ENCODE data around the gene RAB11FIP4.

RAB11FIP4 gene

DNA sequence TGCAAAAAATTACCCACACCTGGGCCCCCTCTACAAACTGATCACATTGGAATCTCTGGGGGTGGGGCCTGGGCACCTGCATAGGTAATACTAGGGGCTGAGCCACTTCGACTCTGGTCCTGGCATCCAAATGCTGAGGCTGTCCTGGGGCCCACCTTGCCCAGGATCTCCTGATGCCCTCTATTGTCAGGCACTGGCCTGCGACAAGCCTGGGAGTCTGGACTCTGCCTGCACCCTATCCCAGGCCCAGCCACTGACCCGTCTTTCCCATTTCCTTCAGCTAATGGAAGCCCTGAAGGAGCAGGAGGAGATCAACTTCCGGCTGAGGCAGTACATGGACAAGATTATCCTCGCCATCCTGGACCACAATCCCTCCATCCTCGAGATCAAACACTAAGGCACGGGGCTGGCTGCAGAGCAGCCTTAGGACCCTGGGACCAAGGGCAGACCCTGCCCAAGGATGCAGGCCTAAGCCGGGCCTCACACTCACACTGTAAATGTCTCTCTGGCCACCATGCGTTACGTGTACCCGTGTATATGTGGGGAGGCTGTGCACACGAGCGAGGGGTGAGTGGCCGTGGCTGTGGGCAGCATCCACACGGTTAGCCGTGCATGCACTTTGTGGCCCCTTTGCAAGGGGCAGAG is 140.0 kb downstream of the RAB11FIP4 start:
- DNase-seq (ENCODE audit: low spot score in 2 of 2): no peak
- Mint-ChIP-seq H3K4me3 (no peak overlapping the region), H3K4me1 (peaks cover 16% of the 10 kb centered on the region), H3K27ac (no peak overlapping the region), H3K9me3 (no peaks in the 10 kb centered on the region), H3K36me3 (peaks cover 54% of the 10 kb centered on the region)
- ATAC-seq: no peak

DNA sequence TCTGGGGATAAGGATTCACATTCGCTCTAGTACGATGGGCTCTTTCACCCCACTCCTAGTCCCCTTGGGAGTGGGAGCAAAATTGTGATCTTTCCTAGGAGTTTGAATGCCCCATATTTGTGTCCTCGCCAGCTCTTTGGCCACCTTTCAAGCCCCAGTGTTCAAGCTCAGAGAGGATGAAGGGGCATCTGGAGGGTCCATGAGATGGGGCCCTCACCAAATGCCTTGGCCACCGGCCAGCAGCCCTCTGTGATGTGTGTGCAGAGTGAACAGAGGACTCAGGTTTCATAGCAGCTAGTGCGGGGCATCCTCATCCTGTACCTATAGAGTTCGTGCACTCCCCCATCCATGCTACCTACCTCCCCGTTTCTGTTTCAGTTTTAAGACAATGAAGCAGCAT is 140.6 kb downstream of the RAB11FIP4 start:
- ATAC-seq (no peak), DNase-seq (ENCODE audit: low spot score in 2 of 2) (no peak)
- Mint-ChIP-seq H3K27ac (no peak overlapping the region), H3K4me1 (peaks cover 19% of the 10 kb centered on the region), H3K9me3 (no peaks in the 10 kb centered on the region), H3K4me3 (no peak overlapping the region), H3K36me3 (peaks cover 48% of the 10 kb centered on the region)

DNA sequence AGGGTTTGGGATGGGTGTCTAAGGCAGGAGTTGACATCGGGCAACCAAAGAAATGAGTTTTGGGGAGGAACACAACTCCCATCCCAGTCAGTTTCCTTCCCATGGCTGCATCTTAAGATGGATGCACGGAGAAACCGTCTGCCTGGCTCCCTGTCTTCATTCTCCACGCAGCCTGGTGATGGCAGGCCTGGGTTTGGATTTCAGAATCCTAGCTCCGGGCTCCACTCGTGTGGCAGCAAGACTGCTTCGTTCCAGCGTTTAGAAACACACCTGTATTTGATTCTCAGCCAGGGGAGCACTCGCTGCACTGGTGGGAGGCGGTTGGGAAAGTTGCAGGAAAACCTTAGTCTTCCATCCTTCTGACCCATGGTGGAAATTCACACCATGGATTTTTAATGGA is 141.1 kb downstream of the RAB11FIP4 start:
- Mint-ChIP-seq H3K4me3 (no peak overlapping the region), H3K9me3 (no peaks in the 10 kb centered on the region), H3K36me3 (peaks cover 44% of the 10 kb centered on the region), H3K27ac (peak overlapping the region; percentile 24), H3K4me1 (peaks cover 22% of the 10 kb centered on the region)
- no peak for ATAC-seq
- no peak for DNase-seq (ENCODE audit: low spot score in 2 of 2)

DNA sequence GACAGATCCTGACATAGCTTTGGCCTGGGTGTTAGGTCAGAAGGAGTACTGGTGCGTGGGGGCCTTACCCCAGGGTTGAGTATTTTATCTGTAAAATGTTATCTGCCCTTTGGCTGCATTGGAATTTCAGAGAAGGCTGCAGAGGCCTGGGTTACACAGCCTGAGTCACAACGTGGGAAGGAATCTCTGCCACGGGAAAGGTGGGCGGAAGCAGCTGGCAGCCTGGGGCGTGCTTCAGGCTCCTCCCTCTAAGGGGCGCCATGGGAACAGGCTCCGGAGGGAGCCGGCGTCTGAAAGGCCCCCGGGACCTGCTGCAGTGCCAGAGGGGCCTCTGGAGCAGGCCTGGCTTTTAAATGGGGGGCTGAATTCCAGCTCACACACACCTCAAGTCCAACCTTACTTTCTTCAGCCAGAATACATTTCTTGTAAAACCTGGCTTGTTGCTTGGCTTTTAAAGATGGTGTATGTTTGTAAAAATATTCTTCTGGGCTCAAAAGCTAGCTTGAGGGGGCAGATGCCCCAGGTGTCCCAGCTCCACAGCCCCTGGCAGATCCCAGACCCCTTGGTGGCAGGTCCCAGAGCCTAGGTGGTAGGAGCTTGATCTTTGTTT is 142.2 kb downstream of the RAB11FIP4 start:
- H3K4me1 Mint-ChIP-seq: peaks cover 22% of the 10 kb centered on the region
- peak overlapping the region; percentile 24 for H3K27ac Mint-ChIP-seq
- H3K9me3 Mint-ChIP-seq: no peaks in the 10 kb centered on the region
- H3K36me3 Mint-ChIP-seq: peaks cover 32% of the 10 kb centered on the region
- DNase-seq (ENCODE audit: low spot score in 2 of 2) (no peak), ATAC-seq (peak; percentile 51)
- H3K4me3 Mint-ChIP-seq: no peak overlapping the region

DNA sequence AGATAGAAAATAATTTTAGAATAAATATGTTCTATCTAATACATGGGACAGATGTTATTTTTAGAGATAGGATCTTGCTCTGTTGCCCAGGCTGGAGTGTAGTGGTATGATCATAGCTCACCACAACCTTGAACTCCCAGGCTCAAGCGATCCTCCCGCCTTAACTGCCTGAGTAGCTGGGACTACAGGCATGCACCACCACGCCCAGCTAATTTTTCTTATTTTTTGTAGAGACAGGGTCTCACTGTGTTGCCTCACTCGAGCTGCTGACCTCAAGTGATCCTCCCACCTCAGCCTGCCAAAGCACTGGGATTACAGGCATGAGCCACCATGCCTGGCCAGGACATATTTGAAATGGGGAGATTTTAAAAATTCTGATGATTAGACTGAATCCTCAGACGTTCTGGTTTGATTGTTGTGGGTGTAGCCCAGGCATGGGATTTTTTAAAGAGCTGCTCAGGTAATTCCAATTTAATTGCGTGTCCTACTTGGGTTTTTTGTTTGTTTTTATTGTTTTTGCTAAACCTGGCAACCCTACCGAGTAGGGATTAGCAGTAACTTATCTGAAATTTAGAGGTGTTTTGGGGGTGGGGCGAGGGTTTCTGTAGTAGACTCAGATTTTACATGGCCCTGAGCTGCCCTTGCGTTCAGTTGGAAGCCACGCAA is 142.9 kb downstream of the RAB11FIP4 start:
- H3K9me3 Mint-ChIP-seq: no peaks in the 10 kb centered on the region
- H3K27ac Mint-ChIP-seq: no peak overlapping the region
- no peak overlapping the region for H3K4me3 Mint-ChIP-seq
- ATAC-seq (no peak), DNase-seq (ENCODE audit: low spot score in 2 of 2) (no peak)
- peaks cover 25% of the 10 kb centered on the region for H3K36me3 Mint-ChIP-seq
- peaks cover 22% of the 10 kb centered on the region for H3K4me1 Mint-ChIP-seq

DNA sequence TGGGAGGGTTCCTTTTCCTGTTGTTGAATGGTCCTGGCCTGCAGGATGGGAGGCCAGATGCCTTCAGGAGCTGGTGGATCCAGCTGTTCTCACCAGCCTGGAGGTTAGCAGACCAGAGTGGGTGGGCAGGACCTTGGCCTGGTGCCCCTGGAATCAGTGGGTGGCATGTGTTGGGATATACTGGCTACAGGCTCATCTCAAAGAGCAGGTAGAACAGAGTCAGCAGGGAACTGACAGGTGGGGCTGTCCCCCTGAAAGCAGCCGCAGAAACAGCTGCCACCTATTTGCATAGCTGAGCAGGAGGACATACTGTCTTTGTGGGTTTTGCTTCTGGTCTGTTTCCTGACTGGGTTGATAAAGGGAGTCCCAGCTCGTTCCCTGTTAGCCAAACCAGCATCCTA is 144.1 kb downstream of the RAB11FIP4 start:
- H3K36me3 Mint-ChIP-seq: peaks cover 16% of the 10 kb centered on the region
- H3K27ac Mint-ChIP-seq: no peak overlapping the region
- H3K4me1 Mint-ChIP-seq: peaks cover 29% of the 10 kb centered on the region
- ATAC-seq (peak; percentile 75), DNase-seq (ENCODE audit: low spot score in 2 of 2) (no peak)
- H3K9me3 Mint-ChIP-seq: no peaks in the 10 kb centered on the region
- no peak overlapping the region for H3K4me3 Mint-ChIP-seq

DNA sequence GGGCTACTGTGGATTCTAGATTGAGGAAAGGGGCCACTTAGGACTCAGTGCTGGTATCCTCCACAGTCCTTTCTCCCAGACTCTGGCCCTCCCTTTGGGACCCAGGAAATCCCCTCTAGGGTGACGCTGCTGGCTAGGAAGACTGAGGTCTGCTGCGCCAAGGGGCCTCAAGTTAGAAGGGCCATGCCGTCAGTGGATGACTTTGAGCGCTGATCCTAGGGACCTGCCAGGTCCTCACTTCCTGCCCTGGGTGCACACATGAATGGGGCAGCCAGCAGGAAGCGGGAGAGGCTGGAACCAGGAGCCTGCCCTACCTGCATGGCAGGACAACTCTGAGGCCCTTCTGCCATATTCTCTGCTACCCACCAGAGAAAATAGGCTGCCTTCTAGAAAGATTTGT is 145.0 kb downstream of the RAB11FIP4 start:
- Mint-ChIP-seq H3K9me3 (no peaks in the 10 kb centered on the region), H3K4me1 (peaks cover 32% of the 10 kb centered on the region), H3K27ac (peak overlapping the region; percentile 88), H3K36me3 (peaks cover 14% of the 10 kb centered on the region), H3K4me3 (no peak overlapping the region)
- ATAC-seq: no peak
- DNase-seq (ENCODE audit: low spot score in 2 of 2): no peak

DNA sequence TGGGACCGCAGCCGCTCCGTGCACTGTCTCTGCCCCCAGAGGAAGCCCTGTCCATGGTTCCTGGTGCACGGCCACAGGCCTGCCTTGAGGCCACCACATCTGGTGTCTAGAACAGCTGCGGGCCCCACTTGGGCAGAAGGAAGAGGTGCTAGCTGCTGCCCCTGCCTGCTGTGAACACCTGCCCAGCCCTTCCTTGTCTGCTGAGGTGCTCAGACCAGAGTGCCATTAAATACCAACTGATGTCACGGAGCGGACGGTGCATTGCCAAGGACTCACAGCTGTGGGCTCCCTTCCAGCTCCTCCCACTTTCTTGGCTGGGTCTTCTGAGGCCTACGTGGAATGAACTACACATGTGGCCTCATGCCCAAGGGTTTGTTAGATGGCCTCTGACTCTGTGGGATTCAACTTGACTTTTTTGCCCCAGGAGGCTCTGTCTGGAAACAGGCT is 146.1 kb downstream of the RAB11FIP4 start:
- peaks cover 31% of the 10 kb centered on the region for H3K4me1 Mint-ChIP-seq
- DNase-seq (ENCODE audit: low spot score in 2 of 2): no peak
- no peak overlapping the region for H3K4me3 Mint-ChIP-seq
- ATAC-seq: no peak
- no peaks in the 10 kb centered on the region for H3K9me3 Mint-ChIP-seq
- H3K36me3 Mint-ChIP-seq: peaks cover 3% of the 10 kb centered on the region
- peak overlapping the region; percentile 88 for H3K27ac Mint-ChIP-seq

DNA sequence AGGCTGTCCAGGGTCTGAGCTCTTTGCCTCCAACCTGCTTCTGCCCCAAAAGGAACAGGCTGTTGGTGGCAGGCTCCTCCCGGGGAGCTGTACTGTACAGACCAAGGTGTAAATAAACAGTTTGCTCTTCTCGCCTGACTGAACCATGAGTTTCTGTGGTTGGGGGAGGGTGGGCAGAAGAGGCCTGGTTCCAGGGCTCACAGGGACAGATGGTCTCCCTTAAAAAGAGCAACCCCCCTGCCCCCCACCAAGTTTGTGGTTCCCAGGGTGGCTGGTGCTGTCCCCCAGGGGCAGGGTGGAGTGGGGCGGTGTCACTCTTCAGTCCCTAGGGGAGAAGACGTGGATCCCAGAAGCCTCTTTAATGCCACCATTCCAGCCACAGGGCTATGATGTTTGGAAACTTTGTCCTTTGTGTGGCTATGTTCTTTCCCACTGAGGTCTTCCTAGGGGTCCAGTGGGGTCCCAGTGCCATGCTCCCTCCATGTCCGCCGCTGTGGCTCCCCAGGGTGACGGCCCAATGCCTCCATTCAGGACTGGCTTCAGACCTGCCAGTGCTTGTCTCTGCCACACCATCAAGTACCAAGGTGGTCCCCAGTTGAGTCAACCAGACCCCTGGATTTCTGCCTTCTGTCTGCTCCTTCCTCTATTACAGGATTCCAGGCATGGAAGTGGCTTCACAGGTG is 146.7 kb downstream of the RAB11FIP4 start:
- no peak for DNase-seq (ENCODE audit: low spot score in 2 of 2)
- no peak overlapping the region for H3K4me3 Mint-ChIP-seq
- no peak for ATAC-seq
- peaks cover 25% of the 10 kb centered on the region for H3K4me1 Mint-ChIP-seq
- H3K27ac Mint-ChIP-seq: peak overlapping the region; percentile 88
- no peaks in the 10 kb centered on the region for H3K9me3 Mint-ChIP-seq
- H3K36me3 Mint-ChIP-seq: no peaks in the 10 kb centered on the region

DNA sequence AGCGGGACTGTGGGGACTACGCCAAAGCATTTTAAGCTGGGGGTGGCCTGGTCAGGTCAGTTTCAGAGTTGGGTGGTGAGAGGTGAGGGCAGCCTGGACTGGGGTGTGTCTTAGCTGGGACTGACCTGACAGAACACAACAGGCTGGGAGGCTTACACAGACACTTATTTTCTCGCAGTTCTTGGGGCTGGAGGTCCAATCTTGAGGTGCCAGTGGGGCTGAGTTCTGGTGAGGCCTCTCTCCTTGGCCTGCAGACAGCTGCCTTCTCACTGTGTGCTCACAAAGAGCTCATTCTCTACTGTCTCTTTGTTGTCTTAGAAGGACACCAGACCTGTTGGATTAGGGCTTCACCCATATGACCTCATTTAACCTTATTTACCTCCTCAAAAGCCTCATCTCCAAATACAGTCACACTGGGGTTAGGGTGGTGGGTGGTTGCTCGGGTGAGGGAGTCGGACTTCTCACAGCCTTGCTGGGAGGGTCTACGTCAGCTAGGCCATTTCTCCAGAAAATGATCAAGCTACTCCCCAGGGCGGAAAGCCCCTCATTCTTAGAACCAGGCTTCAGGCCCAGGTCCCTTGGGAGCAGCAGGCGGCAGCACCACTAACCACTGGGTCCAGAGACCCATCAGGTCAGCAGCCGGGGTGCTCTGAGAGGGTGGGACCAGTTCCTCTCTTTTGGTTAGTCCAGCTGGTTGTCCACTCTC is 149.3 kb downstream of the RAB11FIP4 start:
- ATAC-seq (peak; percentile 3), DNase-seq (ENCODE audit: low spot score in 2 of 2) (no peak)
- H3K27ac Mint-ChIP-seq: peak overlapping the region; percentile 60

DNA sequence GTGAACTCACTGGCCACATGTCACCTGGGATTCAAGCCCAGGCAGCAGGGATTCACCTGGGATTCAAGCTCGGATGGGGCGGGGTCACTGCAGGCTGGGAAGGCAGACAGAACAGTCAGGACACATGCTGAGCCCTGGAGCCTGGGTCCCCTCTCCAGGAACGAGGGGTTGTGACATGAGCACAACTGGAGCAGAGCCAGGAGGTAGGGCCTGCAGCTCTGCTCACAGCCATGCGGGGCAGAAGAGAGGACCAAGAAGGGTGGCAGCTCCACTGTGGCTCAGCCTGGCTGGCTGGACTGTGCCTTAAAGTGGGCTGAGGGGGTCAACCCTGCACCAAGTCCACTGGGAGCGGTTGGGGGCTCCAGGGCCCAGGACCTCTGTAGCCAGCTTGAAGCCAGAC is 150.1 kb downstream of the RAB11FIP4 start:
- ATAC-seq (peak; percentile 31), DNase-seq (ENCODE audit: low spot score in 2 of 2) (no peak)
- no peaks in the 10 kb centered on the region for H3K36me3 Mint-ChIP-seq
- H3K9me3 Mint-ChIP-seq: no peaks in the 10 kb centered on the region
- H3K4me1 Mint-ChIP-seq: peaks cover 16% of the 10 kb centered on the region
- no peak overlapping the region for H3K27ac Mint-ChIP-seq
- H3K4me3 Mint-ChIP-seq: no peak overlapping the region

More for the DNA sequence above, 149.3 kb downstream of the RAB11FIP4 start:
- peaks cover 16% of the 10 kb centered on the region for H3K4me1 Mint-ChIP-seq
- H3K4me3 Mint-ChIP-seq: no peak overlapping the region
- H3K9me3 Mint-ChIP-seq: no peaks in the 10 kb centered on the region
- no peaks in the 10 kb centered on the region for H3K36me3 Mint-ChIP-seq

DNA sequence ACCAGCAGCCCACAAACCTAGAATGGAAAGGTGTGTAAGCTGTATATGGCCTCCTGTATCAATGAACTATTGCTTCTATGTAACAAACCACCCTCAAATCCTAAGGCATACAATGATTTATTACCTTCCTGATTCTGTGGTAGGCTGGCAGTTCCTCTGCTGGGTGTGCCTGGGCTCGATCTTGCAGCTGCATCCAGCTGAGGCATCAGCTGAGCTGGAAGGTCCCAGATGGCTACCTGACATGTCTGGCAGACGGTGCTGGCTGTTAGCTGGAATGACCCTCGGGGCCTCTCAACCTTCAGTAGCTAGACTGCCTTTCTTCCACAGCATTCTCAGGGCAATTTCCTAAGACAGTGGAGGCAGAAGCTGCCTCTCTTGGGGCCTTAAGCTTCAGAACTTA is 152.7 kb downstream of the RAB11FIP4 start:
- Mint-ChIP-seq H3K4me1 (peaks cover 24% of the 10 kb centered on the region), H3K27ac (no peak overlapping the region), H3K9me3 (no peaks in the 10 kb centered on the region), H3K4me3 (no peak overlapping the region), H3K36me3 (peaks cover 5% of the 10 kb centered on the region)
- no peak for ATAC-seq
- DNase-seq (ENCODE audit: low spot score in 2 of 2): no peak

DNA sequence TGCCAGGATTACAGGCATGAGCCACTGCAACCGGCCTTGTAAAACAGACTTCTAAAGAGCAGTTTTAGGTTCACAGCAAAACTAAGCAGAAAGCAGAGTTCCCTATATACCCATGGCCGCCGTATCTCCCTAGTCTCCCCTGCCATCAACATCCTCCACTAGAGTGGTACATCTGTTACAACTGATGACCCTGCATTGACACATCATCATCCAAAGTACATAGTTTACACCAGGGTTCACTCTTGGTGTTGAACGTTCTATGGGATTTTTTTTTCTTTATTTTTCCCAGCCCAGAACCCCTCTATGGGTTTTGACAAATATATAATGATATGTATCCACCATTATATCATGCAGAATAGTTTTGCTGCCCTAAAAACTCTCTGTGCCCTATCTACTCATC is 155.2 kb downstream of the RAB11FIP4 start:
- no peak for DNase-seq (ENCODE audit: low spot score in 2 of 2)
- no peak overlapping the region for H3K27ac Mint-ChIP-seq
- H3K36me3 Mint-ChIP-seq: peaks cover 23% of the 10 kb centered on the region
- no peak for ATAC-seq
- no peaks in the 10 kb centered on the region for H3K9me3 Mint-ChIP-seq
- H3K4me1 Mint-ChIP-seq: peaks cover 25% of the 10 kb centered on the region
- no peak overlapping the region for H3K4me3 Mint-ChIP-seq

DNA sequence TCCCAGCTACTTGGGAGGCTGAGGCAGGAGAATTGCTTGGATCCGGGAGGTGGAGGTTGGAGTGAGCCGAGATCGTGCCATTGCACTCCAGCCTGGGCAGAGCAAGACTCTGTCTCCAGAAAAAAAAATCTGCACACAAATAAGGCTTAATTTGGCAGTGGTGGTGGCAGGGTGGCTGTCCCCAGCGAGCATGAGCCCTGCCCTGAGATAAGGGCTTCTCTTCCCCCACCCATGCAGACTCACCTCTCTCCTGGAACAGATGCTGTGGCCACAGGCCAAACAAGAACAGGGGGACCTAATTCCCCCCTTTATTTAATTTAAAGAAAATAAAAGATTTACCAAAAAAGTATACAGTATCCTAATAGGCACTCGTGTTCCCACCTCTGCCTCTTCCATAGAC is 157.2 kb downstream of the RAB11FIP4 start:
- Mint-ChIP-seq H3K9me3 (no peaks in the 10 kb centered on the region), H3K36me3 (peaks cover 23% of the 10 kb centered on the region), H3K4me1 (peaks cover 25% of the 10 kb centered on the region), H3K27ac (peak overlapping the region; percentile 74), H3K4me3 (peak overlapping the region; percentile 80)
- DNase-seq (ENCODE audit: low spot score in 2 of 2): no peak
- no peak for ATAC-seq

DNA sequence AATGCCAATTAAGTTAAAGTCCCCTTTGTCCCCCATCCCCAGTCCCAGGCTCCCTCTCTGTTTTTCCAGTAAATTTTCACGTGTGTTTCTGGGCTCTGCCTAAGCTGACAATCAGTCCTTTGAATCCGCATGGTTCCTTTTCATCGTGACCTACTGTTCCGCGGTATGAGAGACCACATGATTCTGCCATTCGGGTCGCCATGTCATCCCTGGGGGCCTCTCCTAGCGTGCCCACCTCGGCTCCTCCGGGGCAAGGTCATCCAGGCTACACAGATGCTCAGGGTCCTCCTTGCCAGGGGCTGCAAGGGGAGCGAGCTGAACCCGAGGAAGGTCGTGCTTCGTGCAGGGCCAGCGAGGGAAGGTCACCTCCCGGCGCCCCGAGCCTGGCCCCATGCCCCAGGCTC is 157.6 kb downstream of the RAB11FIP4 start:
- Mint-ChIP-seq H3K9me3 (no peaks in the 10 kb centered on the region), H3K4me3 (peak overlapping the region; percentile 80), H3K4me1 (peaks cover 25% of the 10 kb centered on the region), H3K36me3 (peaks cover 23% of the 10 kb centered on the region), H3K27ac (peak overlapping the region; percentile 74)
- ATAC-seq (peak; percentile 47), DNase-seq (ENCODE audit: low spot score in 2 of 2) (no peak)

All from stimulated activated effector memory CD8-positive, alpha-beta T cell treated with anti-CD3 and anti-CD28 coated beads, Interleukin-12 subunit alpha, Interleukin-12 subunit beta, amount 100 ng/mL, for 72 hours (primary cell).